Neural cell (in vitro differentiated cells): ENCODE results near the gene PRKG1. TPM values are rescaled to one million over a fixed set of nuclear protein-coding genes. Genes with fewer than 3 reads are reported as not detected.

ENCODE experiments used
- H2AFZ ChIP-seq: fragments of 200-600, 300-800 bp; sonication (generic), shearing (Covaris generic); 2 replicates; pipeline ENCODE4 v1.6.0; 2014; ENCODE audit warnings: low read depth, mild to moderate bottlenecking, antibody characterized with exemption, low read length, moderate library complexity
- H3F3A ChIP-seq: fragments of 200-600 bp; shearing (Covaris generic); 2 replicates; pipeline ENCODE4 v1.6.1; 2016; ENCODE audit warnings: mild to moderate bottlenecking, moderate library complexity, mixed read lengths, antibody characterized with exemption, low read length; ENCODE audit not compliant: insufficient read depth, poor library complexity, severe bottlenecking
- H3K27ac ChIP-seq: fragments of 200-600, 300-800 bp; sonication (generic), shearing (Covaris generic); 2 replicates; pipeline ENCODE4 v1.5.1; 2014; ENCODE audit warnings: mild to moderate bottlenecking, low read length, moderate library complexity
- H3K27me3 ChIP-seq: fragments of 300-800, 200-600 bp; sonication (generic), shearing (Covaris generic); 2 replicates; pipeline ENCODE4 v1.6.0; 2014; ENCODE audit warnings: mild to moderate bottlenecking, low read depth, low read length, moderate library complexity; ENCODE audit not compliant: insufficient read depth
- H3K36me3 ChIP-seq: fragments of 300-800, 200-600 bp; sonication (generic), shearing (Covaris generic); 2 replicates; pipeline ENCODE4 v1.5.1; 2014; ENCODE audit warnings: mild to moderate bottlenecking, antibody characterized with exemption, low read length, moderate library complexity; ENCODE audit not compliant: insufficient read depth
- H3K4me2 ChIP-seq: fragments of 300-800, 200-600 bp; sonication (generic), shearing (Covaris generic); 2 replicates; pipeline ENCODE4 v1.6.0; 2014; ENCODE audit warnings: mild to moderate bottlenecking, low read length
- H3K4me3 ChIP-seq: fragments of 300-800, 200-600 bp; sonication (generic), shearing (Covaris generic); 2 replicates; pipeline ENCODE4 v1.5.1; 2014; ENCODE audit warnings: mild to moderate bottlenecking, low read length, moderate library complexity
- H3K79me2 ChIP-seq: fragments of 200-600 bp; shearing (Covaris generic); replicated peaks from 2 replicates; pipeline ENCODE4 v1.6.0; 2014; ENCODE audit warnings: mild to moderate bottlenecking, low read length, moderate library complexity; ENCODE audit not compliant: insufficient read depth
- H3K9ac ChIP-seq: fragments of 300-800, 200-600 bp; sonication (generic), shearing (Covaris generic); 2 replicates; pipeline ENCODE4 v1.6.1; 2016; ENCODE audit warnings: mild to moderate bottlenecking, low read length, mixed read lengths
- H3K9me2 ChIP-seq: fragments of 200-600 bp; shearing (Covaris generic); 2 replicates; pipeline ENCODE4 v1.6.1; 2016; ENCODE audit warnings: mild to moderate bottlenecking, low read length, mixed read lengths; ENCODE audit not compliant: insufficient read depth
- H3K9me3 ChIP-seq: fragments of 200-600, 300-800 bp; sonication (generic), shearing (Covaris generic); 2 replicates; pipeline ENCODE4 v1.6.1; 2016; ENCODE audit warnings: mild to moderate bottlenecking, mixed run types, low read length, moderate library complexity, mixed read lengths
- H4K20me1 ChIP-seq: fragments of 200-600 bp; shearing (Covaris generic); 2 replicates; pipeline ENCODE4 v1.6.1; 2016; ENCODE audit warnings: mild to moderate bottlenecking, mixed run types; ENCODE audit not compliant: insufficient read depth
- CTCF ChIP-seq: fragments of 450-650 bp; IDR thresholded peaks from 2 replicates; pipeline ENCODE4 v1.5.1; 2014; ENCODE audit warnings: antibody characterized with exemption, mild to moderate bottlenecking, moderate library complexity; ENCODE audit not compliant: poor library complexity, severe bottlenecking
- EP300 ChIP-seq: fragments of 450-650 bp; conservative IDR thresholded peaks from 2 replicates; pipeline ENCODE4 v1.6.1; 2014; ENCODE audit warnings: antibody characterized with exemption, mild to moderate bottlenecking, moderate library complexity; ENCODE audit not compliant: poor library complexity, severe bottlenecking
- EZH2 ChIP-seq: fragments of 200-600, 300-800 bp; shearing (Covaris generic), sonication (generic); IDR thresholded peaks from 2 replicates; pipeline ENCODE4 v1.6.1; 2014; ENCODE audit warnings: antibody characterized with exemption, low read length, borderline replicate concordance, mild to moderate bottlenecking; ENCODE audit not compliant: insufficient read depth, poor library complexity, severe bottlenecking
- MXI1 ChIP-seq: fragments of 450-650 bp; conservative IDR thresholded peaks from 2 replicates; pipeline ENCODE4 v1.6.1; 2014; ENCODE audit warnings: antibody characterized with exemption, mild to moderate bottlenecking; ENCODE audit not compliant: poor library complexity, severe bottlenecking
- POLR2AphosphoS5 ChIP-seq: IDR thresholded peaks from 2 replicates; pipeline ENCODE4 v1.6.1; 2012
- RAD21 ChIP-seq: fragments of 450-650 bp; conservative IDR thresholded peaks from 2 replicates; pipeline ENCODE4 v1.6.1; 2014; ENCODE audit warnings: antibody characterized with exemption, mild to moderate bottlenecking, moderate library complexity
- SMC3 ChIP-seq: fragments of 450-650 bp; conservative IDR thresholded peaks from 2 replicates; pipeline ENCODE4 v1.6.1; 2014; ENCODE audit warnings: antibody characterized with exemption, mild to moderate bottlenecking, moderate library complexity; ENCODE audit not compliant: poor library complexity
- TAF1 ChIP-seq: IDR thresholded peaks from 2 replicates; pipeline ENCODE4 v1.6.1; 2012; ENCODE audit warnings: low read depth
- polyA plus RNA-seq: library from polyadenylated mRNA; depleted of rRNA; stranded (reverse); fragments of >200 nt; gene quantifications from 2 replicates; pipeline ENCODE4 v1.2.3, GENCODE V29; 2014
- TF ChIP-seq, protein P1 (sequence below): IDR thresholded peaks from 2 replicates; pipeline ENCODE4 v1.6.1; 2012; ENCODE audit warnings: borderline replicate concordance

Gene PRKG1
- polyA plus RNA-seq, 1 donor from 2014 or later = 2.2 TPM

DNA sequence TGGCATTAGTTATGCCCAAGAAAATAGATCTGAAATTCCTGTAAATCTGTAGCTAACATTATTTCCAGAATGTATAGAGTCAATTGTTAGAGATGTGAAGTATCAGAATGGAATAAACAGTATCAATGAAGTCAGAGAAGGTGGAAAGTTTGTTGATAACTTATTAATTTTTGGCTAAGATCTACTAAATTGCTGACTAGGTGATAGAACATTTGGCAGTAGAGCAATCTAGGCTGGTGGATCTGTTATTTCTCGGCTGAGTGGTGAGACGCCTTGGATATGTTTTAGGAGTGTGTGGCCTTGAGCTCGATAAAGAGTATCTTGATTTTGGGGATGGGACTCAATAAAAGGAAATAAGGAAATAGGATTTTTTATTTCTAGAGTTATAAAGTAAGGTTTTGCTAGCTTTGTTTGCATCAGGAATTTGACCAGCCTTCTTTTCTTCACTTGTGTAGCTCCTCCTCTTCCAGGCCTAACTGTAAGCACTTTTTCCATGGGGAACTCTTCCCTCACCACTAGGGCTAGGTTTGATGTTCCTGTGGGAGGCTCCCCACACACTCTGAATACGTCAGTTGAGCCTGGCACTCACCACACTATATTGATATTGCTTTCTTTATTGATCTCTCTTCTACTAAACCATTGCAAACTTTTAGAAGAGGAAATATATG, 711.9 kb downstream of the PRKG1 start:
- peaks cover 4% of the 10 kb centered on the region for H3F3A ChIP-seq
- H3K36me3 ChIP-seq = no peaks in the 10 kb centered on the region
- H4K20me1 ChIP-seq = no peaks in the 10 kb centered on the region
- H3K4me3 ChIP-seq = no peak overlapping the region
- H2AFZ ChIP-seq = no peak overlapping the region
- H3K9me2 ChIP-seq = no peaks in the 10 kb centered on the region
- H3K4me2 ChIP-seq = no peak overlapping the region
- H3K27ac ChIP-seq = no peak overlapping the region
- TF ChIP-seq RAD21 = no peak
- TF ChIP-seq EZH2 = no peak
- TF ChIP-seq SMC3 = no peak
- no peak for TF ChIP-seq MXI1
- no peak for TF ChIP-seq TAF1
- TF ChIP-seq, protein P1, sequence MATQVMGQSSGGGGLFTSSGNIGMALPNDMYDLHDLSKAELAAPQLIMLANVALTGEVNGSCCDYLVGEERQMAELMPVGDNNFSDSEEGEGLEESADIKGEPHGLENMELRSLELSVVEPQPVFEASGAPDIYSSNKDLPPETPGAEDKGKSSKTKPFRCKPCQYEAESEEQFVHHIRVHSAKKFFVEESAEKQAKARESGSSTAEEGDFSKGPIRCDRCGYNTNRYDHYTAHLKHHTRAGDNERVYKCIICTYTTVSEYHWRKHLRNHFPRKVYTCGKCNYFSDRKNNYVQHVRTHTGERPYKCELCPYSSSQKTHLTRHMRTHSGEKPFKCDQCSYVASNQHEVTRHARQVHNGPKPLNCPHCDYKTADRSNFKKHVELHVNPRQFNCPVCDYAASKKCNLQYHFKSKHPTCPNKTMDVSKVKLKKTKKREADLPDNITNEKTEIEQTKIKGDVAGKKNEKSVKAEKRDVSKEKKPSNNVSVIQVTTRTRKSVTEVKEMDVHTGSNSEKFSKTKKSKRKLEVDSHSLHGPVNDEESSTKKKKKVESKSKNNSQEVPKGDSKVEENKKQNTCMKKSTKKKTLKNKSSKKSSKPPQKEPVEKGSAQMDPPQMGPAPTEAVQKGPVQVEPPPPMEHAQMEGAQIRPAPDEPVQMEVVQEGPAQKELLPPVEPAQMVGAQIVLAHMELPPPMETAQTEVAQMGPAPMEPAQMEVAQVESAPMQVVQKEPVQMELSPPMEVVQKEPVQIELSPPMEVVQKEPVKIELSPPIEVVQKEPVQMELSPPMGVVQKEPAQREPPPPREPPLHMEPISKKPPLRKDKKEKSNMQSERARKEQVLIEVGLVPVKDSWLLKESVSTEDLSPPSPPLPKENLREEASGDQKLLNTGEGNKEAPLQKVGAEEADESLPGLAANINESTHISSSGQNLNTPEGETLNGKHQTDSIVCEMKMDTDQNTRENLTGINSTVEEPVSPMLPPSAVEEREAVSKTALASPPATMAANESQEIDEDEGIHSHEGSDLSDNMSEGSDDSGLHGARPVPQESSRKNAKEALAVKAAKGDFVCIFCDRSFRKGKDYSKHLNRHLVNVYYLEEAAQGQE = no peak
- no peak for TF ChIP-seq POLR2AphosphoS5
- TF ChIP-seq CTCF = no peak
- no peak for TF ChIP-seq EP300
- no peak overlapping the region for H3K9ac ChIP-seq
- no peaks in the 10 kb centered on the region for H3K9me3 ChIP-seq
- H3K27me3 ChIP-seq = no peaks in the 10 kb centered on the region
- no peaks in the 10 kb centered on the region for H3K79me2 ChIP-seq

DNA sequence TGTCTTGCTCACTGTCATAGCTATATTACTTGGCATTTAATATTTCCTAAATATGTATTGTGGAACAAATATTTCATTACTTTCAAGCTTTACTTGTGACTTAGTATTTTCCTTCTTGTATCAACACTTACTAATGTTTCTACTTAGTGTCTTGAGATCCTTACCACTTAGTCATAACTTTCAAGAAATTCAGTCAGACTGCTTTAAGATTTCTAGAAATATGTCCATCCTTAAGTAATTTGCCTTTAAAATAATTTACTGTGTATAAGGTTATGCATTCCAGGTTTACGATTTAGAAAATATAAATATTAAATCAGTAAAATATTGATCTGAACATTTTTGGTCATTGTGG, 712.4 kb downstream of the PRKG1 start:
- no peaks in the 10 kb centered on the region for H3K27me3 ChIP-seq
- H3K79me2 ChIP-seq = no peaks in the 10 kb centered on the region
- TF ChIP-seq, protein P1 = no peak
- TF ChIP-seq TAF1 (no peak), SMC3 (no peak), POLR2AphosphoS5 (no peak), EP300 (no peak), CTCF (no peak)
- no peaks in the 10 kb centered on the region for H3K9me2 ChIP-seq
- no peak overlapping the region for H3K27ac ChIP-seq
- no peak overlapping the region for H3K9ac ChIP-seq
- peaks cover 2% of the 10 kb centered on the region for H3K9me3 ChIP-seq
- H3K36me3 ChIP-seq = no peaks in the 10 kb centered on the region
- H3F3A ChIP-seq = peaks cover 4% of the 10 kb centered on the region
- H3K4me2 ChIP-seq = no peak overlapping the region
- no peak overlapping the region for H2AFZ ChIP-seq
- H4K20me1 ChIP-seq = no peaks in the 10 kb centered on the region
- H3K4me3 ChIP-seq = no peak overlapping the region
